Loucy (cell line): Measurements from ENCODE around the gene RASSF4.
A peak's percentile ranks its signal among the peaks of the same experiment; 100 is the strongest.

ENCODE experiments used
- H2AFZ ChIP-seq: fragments of 200-600 bp; sonication (generic); 2 replicates; pipeline ENCODE4 v1.6.0; 2016; ENCODE audit warnings: antibody characterized with exemption, mild to moderate bottlenecking, low read length, moderate library complexity
- H3F3A ChIP-seq: fragments of 200-600 bp; 2 replicates; pipeline ENCODE4 v1.6.0; 2016; ENCODE audit warnings: antibody characterized with exemption, low read depth, mild to moderate bottlenecking
- H3K27me3 ChIP-seq: fragments of 200-600 bp; sonication (generic); 2 replicates; pipeline ENCODE4 v1.6.1; 2014; ENCODE audit warnings: low read length, mild to moderate bottlenecking; ENCODE audit not compliant: insufficient read depth, poor library complexity, severe bottlenecking
- H3K36me3 ChIP-seq: fragments of 200-600 bp; sonication (generic); 2 replicates; pipeline ENCODE4 v1.6.1; 2016; ENCODE audit warnings: low read length; ENCODE audit not compliant: insufficient read depth
- H3K4me1 ChIP-seq: fragments of 200-600 bp; sonication (generic); 2 replicates; pipeline ENCODE4 v1.5.1; 2014; ENCODE audit warnings: low read length, mild to moderate bottlenecking; ENCODE audit not compliant: insufficient read depth, poor library complexity, severe bottlenecking
- H3K4me2 ChIP-seq: fragments of 200-600 bp; sonication (generic); 2 replicates; pipeline ENCODE4 v1.6.0; 2014; ENCODE audit warnings: antibody characterized with exemption, low read length, low read depth, mild to moderate bottlenecking; ENCODE audit not compliant: poor library complexity, severe bottlenecking
- H3K4me3 ChIP-seq: fragments of 200-600 bp; sonication (generic); 2 replicates; pipeline ENCODE4 v1.5.1; 2014; ENCODE audit warnings: low read length, mild to moderate bottlenecking, mixed read lengths; ENCODE audit not compliant: poor library complexity, severe bottlenecking
- H3K79me2 ChIP-seq: fragments of 200-600 bp; sonication (generic); 2 replicates; pipeline ENCODE4 v1.6.1; 2014; ENCODE audit warnings: low read length; ENCODE audit not compliant: insufficient read depth
- H3K9ac ChIP-seq: fragments of 200-600 bp; sonication (generic); 2 replicates; pipeline ENCODE4 v1.6.0; 2014; ENCODE audit warnings: mild to moderate bottlenecking, low read depth, low read length, moderate library complexity; ENCODE audit not compliant: poor library complexity, severe bottlenecking
- H3K9me2 ChIP-seq: fragments of 200-600 bp; sonication (generic); replicated peaks from 2 replicates; pipeline ENCODE4 v1.6.1; 2016; ENCODE audit warnings: low read depth, low read length, mixed read lengths
- H3K9me3 ChIP-seq: fragments of 200-600 bp; sonication (generic); 2 replicates; pipeline ENCODE4 v1.6.1; 2014; ENCODE audit warnings: mild to moderate bottlenecking, antibody characterized with exemption, low read length, low read depth; ENCODE audit not compliant: insufficient read depth
- H4K20me1 ChIP-seq: fragments of 200-600 bp; sonication (generic); 2 replicates; pipeline ENCODE4 v1.6.0; 2014; ENCODE audit warnings: antibody characterized with exemption, low read length, mild to moderate bottlenecking; ENCODE audit not compliant: insufficient read depth, poor library complexity, severe bottlenecking
- EZH2phosphoT487 ChIP-seq: fragments of 200-600 bp; IDR thresholded peaks from 2 replicates; pipeline ENCODE4 v1.6.1; 2018; ENCODE audit warnings: antibody characterized with exemption, mild to moderate bottlenecking, moderate library complexity, borderline replicate concordance
- TF ChIP-seq, protein P1 (sequence below): fragments of 200-600 bp; sonication (generic); conservative IDR thresholded peaks from 2 replicates; pipeline ENCODE4 v1.5.1; 2014; ENCODE audit warnings: mild to moderate bottlenecking, antibody characterized with exemption, low read length

RASSF4 gene

DNA sequence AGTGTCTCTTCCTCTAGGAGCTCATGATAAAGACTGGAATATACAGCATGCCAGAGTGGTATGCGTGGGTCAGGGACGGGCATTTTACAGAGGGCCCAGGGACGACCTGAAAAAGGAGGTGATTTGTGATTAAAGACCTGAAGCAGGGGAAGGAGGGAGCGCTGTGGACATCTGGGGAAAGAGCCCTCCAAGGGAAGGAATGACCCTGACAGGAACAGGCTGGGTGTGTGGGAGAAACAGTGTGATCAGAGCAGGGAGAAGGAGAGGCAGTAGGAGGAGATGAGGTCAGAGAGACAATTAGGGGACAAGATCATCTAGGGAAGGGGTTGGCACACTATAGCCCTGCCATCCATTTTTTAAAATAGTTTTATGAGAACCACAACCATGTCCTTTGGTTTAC lies 3.4 kb upstream of the RASSF4 start:
- H2AFZ ChIP-seq = no peak overlapping the region
- no peaks in the 10 kb centered on the region for H3K9me2 ChIP-seq
- H3K79me2 ChIP-seq = peaks cover 10% of the 10 kb centered on the region; the same call in 1 of the 2 replicates
- H3K4me2 ChIP-seq = no peak overlapping the region
- H3K27me3 ChIP-seq = no peaks in the 10 kb centered on the region
- H3K9me3 ChIP-seq = no peaks in the 10 kb centered on the region
- no peaks in the 10 kb centered on the region for H3K36me3 ChIP-seq
- no peaks in the 10 kb centered on the region for H4K20me1 ChIP-seq
- H3K9ac ChIP-seq = no peak overlapping the region
- TF ChIP-seq EZH2phosphoT487 = no peak
- TF ChIP-seq, protein P1, sequence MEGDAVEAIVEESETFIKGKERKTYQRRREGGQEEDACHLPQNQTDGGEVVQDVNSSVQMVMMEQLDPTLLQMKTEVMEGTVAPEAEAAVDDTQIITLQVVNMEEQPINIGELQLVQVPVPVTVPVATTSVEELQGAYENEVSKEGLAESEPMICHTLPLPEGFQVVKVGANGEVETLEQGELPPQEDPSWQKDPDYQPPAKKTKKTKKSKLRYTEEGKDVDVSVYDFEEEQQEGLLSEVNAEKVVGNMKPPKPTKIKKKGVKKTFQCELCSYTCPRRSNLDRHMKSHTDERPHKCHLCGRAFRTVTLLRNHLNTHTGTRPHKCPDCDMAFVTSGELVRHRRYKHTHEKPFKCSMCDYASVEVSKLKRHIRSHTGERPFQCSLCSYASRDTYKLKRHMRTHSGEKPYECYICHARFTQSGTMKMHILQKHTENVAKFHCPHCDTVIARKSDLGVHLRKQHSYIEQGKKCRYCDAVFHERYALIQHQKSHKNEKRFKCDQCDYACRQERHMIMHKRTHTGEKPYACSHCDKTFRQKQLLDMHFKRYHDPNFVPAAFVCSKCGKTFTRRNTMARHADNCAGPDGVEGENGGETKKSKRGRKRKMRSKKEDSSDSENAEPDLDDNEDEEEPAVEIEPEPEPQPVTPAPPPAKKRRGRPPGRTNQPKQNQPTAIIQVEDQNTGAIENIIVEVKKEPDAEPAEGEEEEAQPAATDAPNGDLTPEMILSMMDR = no peak
- no peaks in the 10 kb centered on the region for H3F3A ChIP-seq
- no peak overlapping the region for H3K4me3 ChIP-seq
- H3K4me1 ChIP-seq = peaks cover 27% of the 10 kb centered on the region

- no peak overlapping the region for H2AFZ ChIP-seq
- H3K4me3 ChIP-seq = no peak overlapping the region
- H3K4me2 ChIP-seq = peak overlapping the region; percentile 93
These were observed 2.6 kb upstream of the RASSF4 start for GRCh38 chr10:44956717-44957706.

GRCh38 chr10:44958196-44958897 lies 1.3 kb upstream of the RASSF4 start:
- Histone ChIP-seq H3F3A (no peaks in the 10 kb centered on the region), H3K9me2 (no peaks in the 10 kb centered on the region), H3K4me2 (peak overlapping the region; percentile 93), H3K4me1 (peaks cover 36% of the 10 kb centered on the region), H3K27me3 (no peaks in the 10 kb centered on the region), H3K4me3 (peak overlapping the region; percentile 88), H2AFZ (no peak overlapping the region), H4K20me1 (no peaks in the 10 kb centered on the region), H3K79me2 (peaks cover 10% of the 10 kb centered on the region; the same call in 1 of the 2 replicates), H3K36me3 (no peaks in the 10 kb centered on the region), H3K9me3 (no peaks in the 10 kb centered on the region), H3K9ac (peak overlapping the region; percentile 72)
- no peak for TF ChIP-seq EZH2phosphoT487
- TF ChIP-seq, protein P1 = no peak

More at GRCh38 chr10:44956717-44957706, 2.6 kb upstream of the RASSF4 start:
- TF ChIP-seq, protein P1 = no peak
- no peak for TF ChIP-seq EZH2phosphoT487
- Histone ChIP-seq H3K79me2 (peaks cover 10% of the 10 kb centered on the region; the same call in 1 of the 2 replicates), H3F3A (no peaks in the 10 kb centered on the region), H3K36me3 (no peaks in the 10 kb centered on the region), H3K9me3 (no peaks in the 10 kb centered on the region), H3K27me3 (no peaks in the 10 kb centered on the region), H4K20me1 (no peaks in the 10 kb centered on the region), H3K4me1 (peaks cover 33% of the 10 kb centered on the region), H3K9ac (no peak overlapping the region), H3K9me2 (no peaks in the 10 kb centered on the region)
